GM21423 (cell line): Measurements from ENCODE around the gene LSR.
"Not testable (repeated sequence)": the region's sequence is repeated elsewhere in the genome, so short reads cannot be mapped to it uniquely, and the experiment has no call there.

Experiments
- ATAC-seq: cut with Tn5 transposase; IDR thresholded peaks from one replicate; pipeline ENCODE4 v1.9.1; 2021; ENCODE audit warnings: mild to moderate bottlenecking, moderate library complexity; ENCODE audit not compliant: unreplicated experiment

The LSR gene

DNA sequence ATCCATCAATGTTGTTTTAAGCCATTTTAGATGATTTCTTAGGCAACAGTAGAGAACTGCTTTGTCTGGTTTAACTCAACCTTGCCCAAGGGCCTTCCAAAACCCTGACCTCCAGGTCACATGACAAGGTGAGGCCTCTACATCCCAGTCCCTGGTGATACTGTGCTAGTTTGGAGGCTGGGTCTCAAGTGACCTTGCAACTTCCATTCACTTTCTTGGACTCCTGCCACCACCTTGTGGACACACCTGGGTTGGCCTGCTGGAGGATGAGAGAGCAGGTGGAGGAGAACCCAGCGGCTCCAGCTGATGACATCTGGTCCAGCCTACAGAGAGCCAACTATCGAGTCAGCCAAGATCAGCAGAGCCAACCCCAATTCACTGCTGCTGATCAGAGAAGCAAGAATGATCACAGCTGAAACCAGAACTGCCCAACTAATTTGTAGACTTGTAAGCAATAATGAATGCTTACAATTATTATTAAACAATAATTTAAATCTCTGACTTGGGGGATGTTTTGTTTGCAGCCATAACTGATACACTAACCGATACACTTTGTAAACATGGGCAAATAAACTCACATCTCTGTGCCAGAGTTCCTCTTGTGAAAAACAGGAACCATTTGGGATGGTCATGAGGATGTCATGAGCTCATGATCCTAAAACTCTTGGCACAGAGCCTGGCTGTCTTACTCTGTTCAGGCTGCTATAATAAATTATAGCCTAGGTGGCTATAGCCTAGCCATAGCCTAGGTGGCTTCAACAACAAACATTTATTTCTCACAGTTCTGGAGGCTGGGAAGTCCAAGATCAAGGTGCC, 31.8 kb upstream of the LSR start:
- no peak for ATAC-seq

GRCh38 chr19:35217649-35217990, 31.2 kb upstream of the LSR start:
- no peak for ATAC-seq

DNA sequence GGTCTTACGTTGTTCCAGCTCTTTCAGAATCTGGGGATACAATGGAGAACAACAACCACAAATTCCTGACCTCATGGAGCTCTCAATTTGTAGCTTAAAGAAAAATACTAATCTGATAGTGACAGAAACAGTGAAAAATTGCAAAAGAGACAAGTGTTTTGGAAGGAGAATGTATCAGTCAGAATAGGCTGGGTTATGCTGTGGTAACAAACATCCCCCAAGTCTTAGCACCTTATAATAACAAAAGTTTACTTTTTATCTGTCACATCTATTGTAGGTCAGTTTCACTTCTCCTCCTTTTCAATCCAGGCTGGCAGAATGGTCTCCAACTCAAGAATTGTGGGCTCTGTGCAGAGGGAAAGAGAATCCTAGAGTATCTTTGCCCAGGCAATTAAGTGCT, 29.8 kb upstream of the LSR start:
- ATAC-seq: no peak

- ATAC-seq: no peak
Observed at GRCh38 chr19:35220315-35220921, 28.4 kb upstream of the LSR start.

GRCh38 chr19:35220973-35221590, 27.7 kb upstream of the LSR start:
- ATAC-seq: not testable (repeated sequence)

- no peak for ATAC-seq
Observed at GRCh38 chr19:35222373-35223015, 26.3 kb upstream of the LSR start.

DNA sequence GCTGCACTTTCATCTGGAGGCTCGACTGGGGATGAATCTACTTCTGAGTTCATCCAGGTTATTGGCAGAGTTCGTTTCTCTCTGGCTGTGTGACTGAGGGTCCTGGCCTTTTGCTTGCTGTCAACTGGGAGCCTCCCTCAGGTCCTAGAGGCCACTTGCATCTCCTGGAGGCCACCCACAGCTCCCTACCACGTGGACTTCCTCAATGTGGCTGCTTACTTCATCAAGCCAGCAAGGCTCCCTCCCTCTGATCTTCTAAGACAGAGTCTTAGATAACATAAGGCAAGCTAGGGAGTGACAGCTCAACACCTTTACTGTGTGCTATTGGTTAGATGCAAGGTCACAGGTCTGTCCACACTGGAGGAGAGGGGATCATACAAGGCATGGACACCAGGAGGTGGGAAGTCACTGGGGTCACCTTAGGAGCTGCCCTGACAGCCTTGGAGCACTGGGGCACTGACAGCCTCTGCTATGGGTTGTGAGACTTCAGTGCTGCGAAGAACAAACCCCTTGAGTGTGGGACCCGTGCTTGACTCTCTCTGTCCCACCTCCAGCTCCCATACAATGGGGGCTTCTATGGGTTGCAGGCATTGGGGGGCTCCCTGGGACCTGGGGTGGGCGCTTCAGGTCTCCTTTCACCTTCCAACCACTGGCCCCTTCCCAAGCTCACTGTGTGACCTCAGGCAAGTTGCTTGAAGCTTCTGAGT, 25.6 kb upstream of the LSR start:
- ATAC-seq: no peak

DNA sequence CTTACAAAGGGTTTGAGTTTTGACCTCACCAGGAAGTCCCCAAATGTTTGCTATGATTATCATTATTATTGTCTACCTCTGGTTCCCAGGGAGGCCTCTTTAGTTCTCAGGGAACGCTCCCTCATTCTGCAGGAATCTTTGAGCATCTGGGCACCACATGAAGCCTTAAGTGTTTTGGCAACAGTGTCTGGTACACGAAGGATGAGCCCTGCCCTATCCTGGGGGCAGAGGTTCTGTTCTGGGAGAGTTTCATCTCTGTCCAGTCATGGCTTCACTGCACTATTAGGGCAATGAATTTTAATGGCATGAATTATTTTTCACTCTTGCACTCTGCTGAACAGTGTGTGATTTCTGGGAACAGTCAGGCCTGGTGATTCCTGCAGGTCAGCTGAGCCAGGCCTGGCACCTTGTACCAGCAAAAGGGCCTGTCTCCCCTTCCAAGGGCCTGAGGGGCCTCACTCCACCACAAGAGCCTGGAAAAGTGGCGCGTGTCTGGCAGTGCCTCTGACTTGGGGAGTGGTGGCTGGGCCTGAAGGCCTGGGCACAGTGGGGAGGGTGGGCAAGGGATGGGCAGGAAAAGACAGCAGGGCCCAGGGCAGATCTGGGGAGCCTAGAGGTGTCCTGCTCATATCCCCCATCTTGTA, 24.8 kb upstream of the LSR start:
- no peak for ATAC-seq

DNA sequence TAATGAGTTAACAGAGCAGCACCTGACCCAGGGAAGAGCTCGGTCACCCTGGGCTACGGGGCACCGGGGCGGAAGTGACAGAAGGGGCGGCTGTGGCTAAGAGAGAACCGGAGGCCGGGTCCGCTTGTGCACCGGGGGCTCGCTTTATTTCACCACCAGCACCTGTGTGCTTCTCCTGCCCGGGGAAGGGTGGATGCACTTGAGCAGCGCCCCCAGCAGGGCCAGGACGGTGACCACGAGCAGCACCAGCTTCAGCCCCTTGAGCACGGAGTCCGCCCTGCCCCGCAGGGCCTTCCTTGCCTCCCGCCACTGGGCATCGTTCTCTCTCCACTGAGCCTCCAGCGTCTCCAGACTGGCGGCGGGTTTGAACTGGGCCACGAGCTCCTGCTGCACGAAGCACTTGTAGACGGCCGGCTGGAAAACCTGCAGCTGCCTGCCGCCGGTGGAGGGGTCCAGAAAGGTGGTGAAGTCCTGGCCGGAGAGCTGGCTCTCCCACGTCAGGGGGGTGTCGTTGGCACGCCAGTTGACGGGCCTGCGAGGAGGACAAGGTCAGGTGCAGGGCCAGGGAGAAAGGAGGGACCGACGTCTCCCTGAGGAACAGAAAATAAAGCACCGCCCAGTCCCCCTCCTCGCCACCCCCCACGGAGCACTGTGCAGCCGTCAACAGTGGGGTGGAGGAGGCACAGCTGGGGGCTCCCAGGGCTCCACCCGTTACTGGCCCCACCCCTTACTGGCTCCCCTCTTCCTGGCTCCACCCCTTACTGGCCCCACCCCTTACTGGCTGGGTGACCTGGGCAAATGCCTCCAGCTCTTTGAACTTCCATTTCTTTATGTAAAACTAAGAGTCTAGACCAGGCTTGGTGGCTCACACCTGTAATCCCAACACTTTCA, 23.9 kb upstream of the LSR start:
- no peak for ATAC-seq

GRCh38 chr19:35225951-35226350, 22.9 kb upstream of the LSR start:
- ATAC-seq: no peak

- ATAC-seq: no peak
Observed at GRCh38 chr19:35226748-35227147, 22.1 kb upstream of the LSR start.

DNA sequence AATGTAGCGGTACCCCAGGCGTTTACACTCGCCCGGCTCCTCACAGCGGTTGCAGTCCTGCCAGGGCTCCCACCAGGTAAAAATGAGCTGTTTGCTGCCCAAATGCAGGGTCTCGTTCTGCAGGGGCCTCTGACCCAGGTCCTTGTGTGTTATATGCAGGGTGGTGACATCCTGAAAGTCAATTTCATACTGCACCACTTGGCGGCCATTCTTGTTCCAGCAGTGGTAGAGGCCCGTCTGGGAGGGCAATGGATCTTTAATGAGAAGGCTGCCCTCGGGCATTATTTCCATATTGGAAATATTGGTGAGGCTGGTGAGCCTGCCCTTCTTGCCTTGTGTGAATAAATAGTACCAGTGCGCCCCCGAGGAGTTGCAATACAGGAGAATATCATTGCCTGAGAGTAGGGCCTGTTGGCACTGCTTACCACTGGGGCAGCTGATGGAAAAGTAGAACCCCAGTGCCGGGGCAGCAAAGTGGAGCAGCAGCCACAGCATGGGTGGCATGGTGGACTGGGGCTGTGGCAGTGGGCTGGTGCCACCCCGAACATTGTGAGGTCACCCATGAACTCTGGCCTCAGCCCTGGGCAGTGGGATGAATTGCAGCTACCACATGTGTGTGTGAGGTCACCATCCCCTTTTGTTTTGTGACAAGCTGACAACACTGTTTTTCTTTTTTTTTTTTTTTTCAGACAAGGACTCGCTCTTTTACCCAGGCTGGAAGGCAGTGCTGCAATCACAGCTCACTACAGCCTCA, 20.4 kb upstream of the LSR start, which contains the start of gene FAM187B:
TSS of gene FAM187B (minus strand) at position 563 of the 754 bp plus-strand sequence. CDS start at position 504, 59 bp downstream.
- no peak for ATAC-seq

DNA sequence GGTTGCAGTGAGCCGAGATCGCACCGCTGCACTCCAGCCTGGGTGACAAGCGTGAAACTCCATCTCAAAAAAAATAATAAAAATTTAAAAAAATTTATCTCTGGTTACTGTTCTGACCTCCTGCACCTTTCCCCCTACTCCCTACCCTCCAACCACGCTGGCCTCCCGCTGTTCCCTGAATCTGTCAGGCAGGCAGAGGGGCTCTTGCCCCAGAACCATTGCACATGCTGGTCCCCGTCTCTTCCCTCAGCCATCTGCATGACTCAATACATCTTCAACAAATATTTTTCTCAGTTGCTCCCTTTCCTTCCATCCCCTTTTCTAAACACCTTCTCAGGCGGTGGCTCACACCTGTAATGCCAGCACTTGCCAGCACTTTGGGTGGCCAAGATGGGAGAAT, 19.2 kb upstream of the LSR start:
- ATAC-seq: no peak

DNA sequence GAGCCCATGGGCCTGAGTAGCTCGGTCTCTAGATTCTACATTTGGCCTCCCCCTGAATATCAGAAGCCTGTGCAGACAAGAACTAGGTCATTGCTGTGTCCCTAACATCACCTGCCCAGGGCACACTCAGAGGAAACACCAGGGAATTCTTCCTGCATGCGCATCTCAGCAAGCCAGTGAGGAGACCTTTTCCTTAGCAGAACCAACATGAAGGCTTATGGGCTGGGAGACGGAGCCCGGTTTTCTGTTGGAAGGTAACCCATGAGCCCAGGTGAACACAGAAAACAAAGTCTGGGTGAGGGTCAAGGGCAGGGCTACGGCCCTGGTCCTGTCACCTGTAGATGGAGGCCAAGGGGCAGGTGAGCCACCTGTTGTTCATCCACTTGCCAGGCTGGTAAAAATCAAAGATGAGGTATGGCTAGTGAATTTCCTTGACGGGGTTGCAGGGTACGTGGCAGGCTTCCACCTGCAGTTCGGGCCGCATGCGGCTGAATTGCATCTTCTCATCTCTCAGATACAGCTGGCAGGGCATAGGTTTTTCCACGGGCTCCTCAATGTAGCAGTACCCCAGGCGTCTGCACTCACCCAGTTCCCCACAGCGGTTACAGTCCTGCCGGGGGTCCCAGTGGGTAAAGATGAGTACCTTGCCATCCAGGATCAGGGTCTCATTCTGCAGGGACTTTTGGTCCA, 16.7 kb upstream of the LSR start:
- ATAC-seq: no peak

- no peak for ATAC-seq
Observed at GRCh38 chr19:35232912-35233311, 15.9 kb upstream of the LSR start.

- no peak for ATAC-seq
Observed at GRCh38 chr19:35236638-35237400, 12.0 kb upstream of the LSR start.

DNA sequence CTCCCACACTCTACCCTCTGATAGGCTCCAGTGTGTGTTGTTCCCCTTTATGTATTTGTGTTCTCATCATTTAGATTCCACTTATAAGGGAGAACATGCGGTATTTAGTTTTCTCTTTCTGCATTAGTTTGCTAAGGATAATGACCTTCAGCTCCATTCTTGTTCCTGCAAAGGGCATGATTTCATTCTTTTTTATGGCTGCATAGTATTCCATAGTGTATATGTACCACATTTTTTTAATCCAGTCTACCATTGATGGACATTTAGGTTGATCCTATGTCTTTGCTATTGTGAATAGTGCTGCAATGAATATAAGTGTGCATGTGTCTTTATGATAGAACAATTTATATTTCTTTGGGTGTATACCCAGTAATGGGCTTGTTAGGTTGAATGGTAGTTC, 9.2 kb upstream of the LSR start:
- ATAC-seq: not testable (repeated sequence)

DNA sequence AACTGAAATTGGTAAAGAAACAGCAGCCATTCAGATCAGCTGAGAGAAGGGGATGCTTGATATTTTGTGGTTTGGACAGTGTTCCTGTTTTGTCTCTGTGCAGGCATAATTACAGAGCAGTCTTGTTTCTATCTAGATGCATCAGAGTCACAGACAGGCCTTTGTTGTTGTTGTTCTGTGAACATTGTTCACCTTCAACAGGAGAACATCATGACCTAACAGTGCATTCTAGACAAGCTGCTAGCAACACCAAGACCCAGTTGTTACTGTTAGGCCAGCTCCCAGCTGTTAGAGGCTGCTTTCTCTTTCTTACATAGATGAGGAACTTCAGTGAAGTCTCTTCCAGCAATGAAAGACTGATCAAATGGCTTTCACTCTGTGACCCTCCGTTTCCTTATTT, 8.5 kb upstream of the LSR start:
- ATAC-seq: no peak
